CD1c-positive myeloid dendritic cell (primary cell): ENCODE data around the gene AZU1.
A peak's percentile ranks its signal among the peaks of the same experiment; 100 is the strongest.
"Not testable (repeated sequence)": the region's sequence is repeated elsewhere in the genome, so short reads cannot be mapped to it uniquely, and the experiment has no call there.

Source experiments
- DNase-seq: peaks from one replicate; pipeline ENCODE4 v3.0.0-alpha.2; 2016; ENCODE audit errors: extremely low spot score

Gene AZU1

DNA sequence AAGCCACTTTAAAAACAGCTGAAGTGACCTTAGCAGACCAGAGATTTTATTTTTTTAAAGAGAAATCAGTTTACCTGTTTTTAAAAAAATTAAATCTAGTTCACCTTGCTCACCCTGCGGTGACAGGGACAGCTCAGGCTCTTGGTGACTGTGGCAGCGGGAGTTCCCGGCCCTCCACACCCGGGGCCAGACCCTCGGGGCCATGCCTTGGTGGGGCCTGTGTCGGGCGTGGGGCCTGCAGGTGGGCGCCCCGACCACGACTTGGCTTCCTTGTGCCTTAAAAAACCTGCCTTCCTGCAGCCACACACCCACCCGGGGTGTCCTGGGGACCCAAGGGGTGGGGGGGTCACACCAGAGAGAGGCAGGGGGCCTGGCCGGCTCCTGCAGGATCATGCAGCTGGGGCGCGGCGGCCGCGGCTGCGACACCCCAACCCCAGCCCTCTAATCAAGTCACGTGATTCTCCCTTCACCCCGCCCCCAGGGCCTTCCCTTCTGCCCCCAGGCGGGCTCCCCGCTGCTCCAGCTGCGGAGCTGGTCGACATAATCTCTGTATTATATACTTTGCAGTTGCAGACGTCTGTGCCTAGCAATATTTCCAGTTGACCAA is 16.7 kb upstream of the AZU1 start:
- DNase-seq: no peak

DNA sequence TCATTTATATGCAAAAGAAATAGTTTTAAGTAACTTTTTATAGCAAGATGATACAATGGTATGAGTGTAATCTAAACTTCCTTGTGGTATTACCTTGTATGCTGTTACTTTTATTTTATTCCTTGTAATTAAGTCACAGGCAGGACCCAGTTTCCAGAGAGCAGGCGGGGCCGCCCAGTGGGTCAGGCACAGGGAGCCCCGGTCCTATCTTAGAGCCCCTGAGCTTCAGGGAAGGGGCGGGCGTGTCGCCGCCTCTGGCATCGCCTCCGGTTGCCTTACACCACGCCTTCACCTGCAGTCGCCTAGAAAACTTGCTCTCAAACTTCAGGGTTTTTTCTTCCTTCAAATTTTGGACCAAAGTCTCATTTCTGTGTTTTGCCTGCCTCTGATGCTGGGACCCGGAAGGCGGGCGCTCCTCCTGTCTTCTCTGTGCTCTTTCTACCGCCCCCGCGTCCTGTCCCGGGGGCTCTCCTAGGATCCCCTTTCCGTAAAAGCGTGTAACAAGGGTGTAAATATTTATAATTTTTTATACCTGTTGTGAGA is 16.1 kb upstream of the AZU1 start:
- no peak for DNase-seq

DNA sequence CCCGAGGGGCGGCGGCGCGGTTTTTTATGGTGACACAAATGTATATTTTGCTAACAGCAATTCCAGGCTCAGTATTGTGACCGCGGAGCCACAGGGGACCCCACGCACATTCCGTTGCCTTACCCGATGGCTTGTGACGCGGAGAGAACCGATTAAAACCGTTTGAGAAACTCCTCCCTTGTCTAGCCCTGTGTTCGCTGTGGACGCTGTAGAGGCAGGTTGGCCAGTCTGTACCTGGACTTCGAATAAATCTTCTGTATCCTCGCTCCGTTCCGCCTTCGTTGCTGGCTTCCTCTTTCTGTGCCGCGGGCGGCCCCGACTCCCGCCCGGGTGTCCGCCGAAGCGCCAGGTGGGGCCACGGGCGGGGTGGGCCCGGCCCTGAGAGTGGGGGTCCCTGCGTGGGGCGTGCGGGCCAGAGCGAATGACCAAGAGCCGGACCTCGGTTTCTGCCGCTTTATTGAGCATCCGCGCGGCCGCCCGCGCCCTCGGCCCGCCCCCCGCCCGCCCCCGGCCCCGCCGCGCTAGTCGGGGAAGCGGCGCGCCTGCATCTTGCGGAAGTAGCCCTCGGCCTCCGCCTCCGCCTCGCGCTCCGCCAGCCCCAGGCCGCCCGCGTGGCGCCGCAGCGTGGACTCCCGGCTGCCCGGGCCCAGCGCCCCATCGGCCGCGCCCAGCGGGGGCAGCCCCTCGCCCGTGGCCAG is 15.4 kb upstream of the AZU1 start:
- no peak for DNase-seq

DNA sequence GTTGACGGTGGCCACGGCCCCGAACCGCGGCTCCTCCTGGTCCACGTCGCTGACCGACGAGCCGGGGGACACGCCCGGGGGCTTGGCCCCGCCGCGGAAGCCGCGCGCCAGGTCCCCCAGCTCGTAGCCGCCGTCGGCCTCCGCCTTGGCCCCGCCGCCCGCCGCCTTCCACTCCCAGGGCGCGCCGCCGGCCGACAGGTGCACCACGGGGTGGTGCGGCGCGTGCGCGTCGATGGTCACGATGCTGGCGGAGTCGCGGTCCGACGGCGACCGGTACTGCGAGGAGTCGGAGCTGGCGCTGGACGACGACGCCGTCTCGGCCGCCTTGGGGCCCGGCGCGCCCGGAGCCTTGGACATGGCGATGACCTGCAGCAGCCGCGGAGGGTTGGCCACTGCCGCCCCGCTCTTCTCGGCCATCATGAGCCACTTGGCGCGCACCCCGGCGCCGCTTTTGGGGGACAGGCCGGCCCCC is 14.9 kb upstream of the AZU1 start:
- no peak for DNase-seq

DNA sequence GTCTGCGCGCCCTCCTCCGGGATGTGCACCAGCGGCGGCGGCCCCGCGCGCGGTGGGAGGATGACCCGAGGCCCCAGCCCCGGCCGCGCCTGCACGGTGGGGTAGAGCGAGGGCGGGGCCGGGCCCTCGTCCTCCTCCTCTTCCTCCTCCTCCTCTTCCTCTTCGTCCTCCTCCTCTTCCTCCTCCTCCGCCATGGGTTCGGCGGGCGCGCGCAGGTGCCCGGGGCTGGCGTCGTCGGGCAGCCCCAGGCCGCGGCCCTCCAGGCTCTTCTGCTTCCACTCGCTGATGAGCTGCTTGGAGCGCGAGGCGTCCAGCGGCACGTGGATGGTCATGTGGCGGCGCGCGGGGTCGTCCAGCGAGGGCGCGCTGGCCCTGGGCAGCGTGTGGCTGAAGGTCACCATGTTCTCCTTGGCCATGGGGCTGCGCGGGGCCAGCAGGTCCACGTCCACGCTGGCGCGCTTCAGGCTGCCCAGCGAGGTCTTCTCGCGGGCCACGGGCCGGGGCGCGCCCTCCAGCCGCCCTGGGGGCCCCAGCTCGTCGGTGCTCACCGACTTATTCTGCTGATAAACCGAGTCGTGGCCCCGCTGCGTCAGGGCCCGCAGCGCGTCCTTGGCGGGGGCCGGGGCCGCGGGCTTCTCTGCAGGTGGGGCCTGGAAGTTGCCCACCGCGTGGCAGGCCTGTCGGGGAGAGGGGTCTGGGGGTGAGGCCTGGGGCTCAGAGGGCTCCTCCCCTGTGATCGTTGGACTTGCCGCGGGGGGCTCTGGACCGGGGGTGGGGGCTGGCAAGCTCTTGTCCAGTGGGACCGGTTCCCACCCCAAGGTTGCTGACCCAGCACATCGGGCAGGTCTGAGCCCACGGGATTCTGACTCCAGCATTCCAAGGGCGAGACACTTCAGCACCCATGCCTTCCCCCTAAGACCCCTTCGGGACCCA is 14.2 kb upstream of the AZU1 start:
- DNase-seq: no peak

DNA sequence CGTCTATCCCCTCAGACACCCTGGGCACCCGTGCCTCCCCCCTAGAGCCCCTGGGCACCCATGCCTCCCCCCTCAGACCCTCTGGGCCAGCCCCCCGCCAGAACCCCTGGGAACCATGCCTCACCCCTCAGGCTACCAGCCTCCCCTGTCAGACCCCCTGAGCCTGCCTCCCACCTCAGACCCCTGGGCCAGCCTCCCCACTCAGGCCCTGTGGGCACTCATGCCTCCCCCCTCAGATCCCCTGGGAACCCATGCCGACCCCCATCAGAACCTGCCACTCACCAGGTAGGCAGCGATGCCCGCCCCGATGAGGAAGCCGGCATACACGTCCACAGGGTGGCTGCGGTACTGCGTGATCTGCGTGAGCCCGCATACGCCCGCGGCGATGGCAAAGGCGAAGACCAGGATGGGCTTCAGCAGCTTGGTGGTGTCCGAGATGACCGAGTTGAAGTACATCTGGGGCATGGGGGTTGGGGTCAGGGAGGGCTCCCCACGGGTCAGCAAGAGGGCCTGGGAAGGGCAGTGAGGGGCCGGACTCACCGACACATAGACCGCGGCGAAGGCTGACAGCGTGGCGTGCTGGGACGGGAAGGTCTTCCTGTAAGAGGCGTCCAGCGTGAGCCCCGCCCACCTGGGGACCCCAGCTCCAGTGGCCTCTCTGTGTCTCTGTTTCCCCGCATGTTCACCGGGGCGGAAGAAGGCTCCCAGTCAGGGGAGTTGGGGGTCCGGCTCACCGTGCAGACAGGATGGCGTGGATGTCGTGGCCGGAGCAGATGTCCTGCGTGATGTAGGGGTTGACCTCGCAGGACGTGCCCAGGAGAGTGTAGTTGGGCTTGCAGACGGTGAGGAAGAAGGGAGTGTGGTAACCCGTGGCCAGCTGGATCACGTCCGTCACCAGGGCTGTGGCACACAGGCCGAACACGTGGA is 13.2 kb upstream of the AZU1 start:
- no peak for DNase-seq

DNA sequence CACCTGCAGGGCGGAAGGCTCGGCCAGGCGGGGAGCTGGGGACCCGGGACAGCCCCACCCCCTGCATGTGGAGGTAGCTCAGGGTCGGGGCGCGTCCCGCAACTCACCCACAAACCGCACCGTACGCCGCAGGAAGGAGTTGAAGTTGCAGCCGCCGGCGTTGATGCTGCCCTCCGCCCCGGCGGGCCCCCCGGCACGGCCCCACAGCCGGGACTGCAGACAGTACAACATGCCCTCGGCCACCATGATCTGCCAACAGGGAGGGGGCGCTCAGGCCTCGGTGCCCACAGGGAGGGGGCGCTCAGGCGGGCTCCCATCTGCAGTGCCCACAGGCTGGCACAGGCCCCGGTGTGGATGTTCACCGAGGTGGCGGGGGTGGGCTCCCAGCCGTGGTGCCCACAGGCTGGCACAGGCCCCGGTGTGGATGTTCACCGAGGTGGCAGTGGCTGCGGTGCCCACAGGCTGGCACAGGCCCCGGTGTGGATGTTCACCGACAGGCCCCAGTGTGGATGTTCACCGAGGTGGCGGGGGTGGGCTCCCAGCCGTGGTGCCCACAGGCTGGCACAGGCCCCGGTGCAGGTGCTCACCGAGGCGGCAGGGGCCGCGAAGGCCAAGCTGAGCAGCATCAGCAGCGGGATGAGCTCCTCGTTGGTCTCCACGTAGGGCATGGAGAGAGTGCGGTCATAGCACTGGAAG is 12.4 kb upstream of the AZU1 start:
- DNase-seq: no peak

DNA sequence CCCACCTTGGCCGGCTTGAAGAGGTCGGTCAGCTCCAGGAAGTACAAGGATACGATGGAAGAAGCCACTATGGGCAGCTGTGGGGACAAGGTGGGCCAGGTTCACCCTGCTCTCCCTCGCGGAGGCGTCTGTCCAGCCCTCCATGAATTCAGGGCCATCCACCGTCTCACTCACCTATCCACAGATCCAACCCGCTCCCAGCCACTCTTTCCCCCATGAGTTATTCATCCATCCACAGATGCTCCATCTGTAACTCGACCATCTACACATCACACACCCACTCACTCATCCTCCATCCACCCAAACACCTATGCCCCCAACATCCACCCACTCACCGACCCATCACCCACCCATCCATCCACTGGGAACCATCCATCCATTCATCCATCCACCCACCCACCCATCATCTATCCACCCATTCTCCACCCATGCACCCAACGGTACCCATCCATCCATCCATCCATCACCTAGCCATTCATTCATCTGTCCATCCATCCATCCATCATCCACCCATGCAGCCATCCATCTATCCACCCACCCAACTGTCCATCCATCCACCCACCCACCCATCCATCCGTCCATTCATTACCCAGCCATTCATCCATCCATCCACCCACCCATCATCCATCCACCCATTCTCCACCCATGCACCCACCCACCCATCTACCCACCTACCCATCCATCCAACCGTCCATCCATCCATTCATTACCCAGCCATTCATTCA is 11.7 kb upstream of the AZU1 start:
- no peak for DNase-seq

DNA sequence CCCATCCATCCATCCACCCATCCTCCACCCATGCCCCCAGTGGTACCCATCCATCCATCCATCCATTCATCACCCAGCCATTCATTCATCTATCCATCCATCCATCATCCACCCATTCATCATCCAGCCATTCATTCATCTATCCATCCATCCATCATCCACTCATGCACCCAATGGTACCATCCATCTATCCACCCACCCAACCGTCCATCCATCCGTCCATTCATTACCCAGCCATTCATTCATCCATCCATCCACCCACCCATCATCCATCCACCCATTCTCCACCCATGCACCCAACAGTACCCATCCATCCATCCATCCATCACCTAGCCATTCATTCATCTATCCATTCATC is 11.2 kb upstream of the AZU1 start:
- DNase-seq: no peak

DNA sequence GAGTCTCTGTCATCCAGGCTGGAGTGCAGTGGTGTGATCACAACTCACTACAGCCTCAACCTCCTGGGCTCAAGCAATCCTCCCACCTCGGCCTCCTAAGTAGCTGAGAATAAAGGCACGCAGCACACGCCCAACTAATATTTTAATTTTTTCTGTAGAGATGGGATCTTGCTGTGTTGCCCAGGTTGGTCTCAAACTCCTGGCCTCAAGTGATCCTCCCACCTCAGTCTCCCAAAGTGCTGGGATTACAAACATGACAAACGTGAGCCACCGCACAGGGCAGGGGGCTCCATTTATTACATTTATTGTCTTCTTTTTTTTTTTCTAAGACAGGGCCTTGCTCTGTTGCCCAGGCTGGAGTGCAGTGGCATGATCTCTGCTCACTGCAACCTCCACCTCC is 7.4 kb upstream of the AZU1 start:
- not testable (repeated sequence) for DNase-seq

DNA sequence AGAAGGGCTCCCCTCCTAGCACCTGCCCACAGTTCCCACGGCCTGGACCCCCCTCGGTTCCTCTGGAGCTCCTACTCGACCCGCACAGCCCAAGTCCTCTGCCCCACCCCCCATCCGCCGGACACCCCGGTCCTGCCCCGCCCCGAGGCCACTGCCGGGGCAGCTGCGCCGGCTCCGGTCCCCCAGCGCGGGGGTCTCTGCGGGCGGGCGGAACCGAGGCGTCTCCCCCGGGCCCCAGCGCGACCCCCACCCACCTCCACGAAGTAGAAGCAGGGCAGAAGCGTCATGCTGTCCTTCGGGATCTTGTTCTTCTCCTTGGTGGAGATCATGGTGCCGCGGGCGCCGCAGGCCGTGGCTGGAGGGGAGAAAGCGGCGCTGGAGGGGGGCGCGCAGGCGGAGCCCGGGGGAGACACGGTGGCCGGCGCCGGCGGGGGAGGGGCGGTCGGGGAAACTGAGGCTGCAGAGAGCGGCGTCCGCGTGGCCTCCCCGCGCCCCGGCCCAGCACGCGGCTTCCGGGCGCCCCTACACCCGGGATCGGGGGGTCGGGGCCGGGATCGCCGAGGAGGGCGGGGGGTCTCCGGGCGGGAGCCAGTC is 6.3 kb upstream of the AZU1 start:
- no peak for DNase-seq

DNA sequence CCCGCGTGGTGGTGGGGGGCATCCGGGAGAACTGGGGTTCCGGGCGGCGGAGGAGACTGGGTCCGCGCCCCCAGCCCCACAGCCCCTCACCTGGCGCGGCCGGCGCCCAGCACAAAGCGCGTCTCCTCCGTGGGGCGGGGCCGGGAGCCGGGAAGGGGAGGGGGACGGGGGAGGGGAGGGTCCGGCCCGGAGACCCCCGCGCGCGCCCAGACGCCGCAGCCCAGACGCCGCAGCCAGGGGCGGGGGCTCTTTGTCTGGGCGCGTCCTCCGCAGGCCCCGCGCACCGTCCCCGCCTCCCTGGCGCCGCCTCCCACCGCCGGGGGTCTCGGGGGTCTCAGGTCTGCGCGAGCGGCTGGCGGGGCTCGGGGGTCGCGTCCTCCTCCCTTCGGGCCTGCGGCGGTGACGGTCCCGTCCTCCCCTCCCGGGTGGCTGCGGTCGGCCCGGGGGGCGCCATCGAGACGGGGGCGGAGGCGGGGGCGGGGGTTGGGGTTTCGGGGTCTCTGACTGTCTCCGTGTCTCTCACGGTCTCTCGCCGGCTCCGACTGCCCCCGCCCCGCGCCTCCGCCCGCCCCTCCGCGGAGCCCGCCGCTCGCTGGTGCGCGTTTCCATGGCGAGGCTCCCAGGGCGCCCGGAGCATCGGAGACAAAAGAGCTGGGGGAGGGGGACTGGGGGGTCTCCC is 5.7 kb upstream of the AZU1 start, which contains the start of gene PLPPR3:
Gene PLPPR3, minus strand, starts transcription at position 131 of the 679 bp plus-strand sequence. CDS start 396 bp downstream, outside the sequence.
- DNase-seq: no peak

DNA sequence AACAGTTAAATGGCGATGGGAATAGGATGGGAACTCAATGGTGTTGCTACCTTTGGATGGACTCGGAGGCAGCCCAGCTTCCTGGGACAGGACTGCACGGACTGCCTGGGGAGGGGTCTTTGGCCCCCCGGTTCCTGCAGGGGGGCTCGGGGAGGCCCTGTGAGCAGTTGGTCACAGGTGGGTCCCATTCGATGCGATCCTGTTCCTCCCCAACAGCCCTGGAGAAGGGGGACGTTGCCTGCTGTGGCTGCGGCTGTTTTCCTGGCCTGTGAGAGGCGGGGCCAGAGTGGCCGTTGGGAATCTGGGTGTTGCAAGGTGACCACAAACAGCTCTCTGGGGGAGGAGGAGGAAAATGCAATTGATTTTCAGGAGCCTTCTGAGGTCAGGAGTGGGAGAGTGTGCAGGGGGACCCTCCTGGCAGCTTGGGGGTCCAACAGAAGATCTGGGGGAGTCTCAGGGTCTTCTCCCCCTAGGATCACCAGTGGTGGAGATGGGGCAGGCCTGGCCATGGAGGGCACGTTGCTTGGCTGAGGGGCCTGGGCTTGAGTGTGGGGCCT is 4.0 kb upstream of the AZU1 start:
- DNase-seq: no peak

DNA sequence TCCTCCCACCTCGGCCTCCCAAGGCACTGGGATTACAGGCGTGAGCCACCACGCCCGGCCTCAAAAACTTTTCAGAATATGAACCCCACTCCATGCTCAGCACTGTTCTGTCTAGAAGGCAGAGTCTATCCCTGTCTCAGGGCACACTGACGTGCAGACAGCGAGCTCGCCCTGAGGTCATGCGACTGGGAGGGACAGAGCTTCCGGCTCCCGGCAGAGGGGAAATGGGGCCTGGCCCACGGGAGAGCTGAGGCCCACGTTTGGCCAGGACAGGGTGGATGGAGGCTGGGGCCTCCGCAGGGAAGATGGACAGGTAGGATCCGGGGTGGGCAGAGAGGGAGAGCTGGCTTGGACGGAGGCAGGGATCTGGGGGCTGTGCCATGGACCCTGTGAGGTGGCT is 2.8 kb upstream of the AZU1 start:
- DNase-seq: peak; percentile 64

DNA sequence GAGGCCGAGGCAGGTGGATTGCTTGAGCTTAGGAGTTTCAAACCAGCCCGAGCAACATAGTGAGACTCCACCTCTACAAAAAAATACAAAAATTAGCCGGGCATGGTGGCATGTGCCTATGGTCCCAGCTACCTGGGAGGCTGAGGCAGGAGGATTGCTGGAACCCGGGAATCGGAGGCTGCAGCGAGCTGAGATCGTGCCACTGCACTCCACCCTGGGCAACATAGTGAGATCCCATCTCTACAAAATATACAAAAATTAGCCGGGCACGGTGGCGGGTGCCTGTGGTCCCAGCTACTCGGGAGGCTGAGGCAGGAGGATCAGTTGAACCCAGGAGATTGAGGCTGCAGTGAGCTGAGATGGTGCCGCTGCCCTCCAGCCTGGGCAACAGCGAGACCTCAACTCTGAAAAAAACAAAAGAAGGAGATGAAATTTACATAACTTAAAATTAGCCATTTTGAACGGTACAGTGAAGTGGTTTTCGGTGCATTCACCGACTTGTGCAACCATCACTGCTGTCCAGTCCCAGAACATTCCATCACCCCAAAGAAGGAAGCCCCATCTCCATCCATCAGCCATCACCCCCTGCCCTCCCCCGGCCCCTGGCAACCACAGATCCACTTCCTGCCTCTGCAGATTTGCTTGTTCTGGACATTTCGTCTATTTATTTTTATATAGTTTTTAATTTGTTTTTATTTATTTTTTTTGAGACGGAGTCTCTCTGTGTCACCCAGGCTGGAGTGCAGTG is 1.6 kb upstream of the AZU1 start:
- DNase-seq: no peak

DNA sequence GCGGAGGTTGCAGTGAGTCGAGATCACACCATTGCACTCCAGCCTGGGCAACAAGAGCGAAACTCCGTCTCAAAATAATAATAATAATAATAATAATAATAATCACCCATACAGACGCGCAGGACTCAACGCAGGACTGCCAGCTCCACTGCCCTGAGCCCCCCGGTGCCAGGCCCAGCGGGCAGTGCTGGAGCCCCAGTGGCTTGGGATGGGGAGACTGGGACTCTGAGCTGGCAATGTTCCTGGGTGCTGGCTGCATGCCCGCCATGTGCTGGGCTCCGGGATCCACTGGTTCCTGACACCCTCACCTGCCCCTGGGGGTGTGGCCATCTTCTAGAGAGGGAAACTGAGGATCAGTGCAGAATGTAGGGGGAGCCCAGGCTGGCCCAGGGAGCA is 325 bp upstream of the AZU1 start:
- no peak for DNase-seq

DNA sequence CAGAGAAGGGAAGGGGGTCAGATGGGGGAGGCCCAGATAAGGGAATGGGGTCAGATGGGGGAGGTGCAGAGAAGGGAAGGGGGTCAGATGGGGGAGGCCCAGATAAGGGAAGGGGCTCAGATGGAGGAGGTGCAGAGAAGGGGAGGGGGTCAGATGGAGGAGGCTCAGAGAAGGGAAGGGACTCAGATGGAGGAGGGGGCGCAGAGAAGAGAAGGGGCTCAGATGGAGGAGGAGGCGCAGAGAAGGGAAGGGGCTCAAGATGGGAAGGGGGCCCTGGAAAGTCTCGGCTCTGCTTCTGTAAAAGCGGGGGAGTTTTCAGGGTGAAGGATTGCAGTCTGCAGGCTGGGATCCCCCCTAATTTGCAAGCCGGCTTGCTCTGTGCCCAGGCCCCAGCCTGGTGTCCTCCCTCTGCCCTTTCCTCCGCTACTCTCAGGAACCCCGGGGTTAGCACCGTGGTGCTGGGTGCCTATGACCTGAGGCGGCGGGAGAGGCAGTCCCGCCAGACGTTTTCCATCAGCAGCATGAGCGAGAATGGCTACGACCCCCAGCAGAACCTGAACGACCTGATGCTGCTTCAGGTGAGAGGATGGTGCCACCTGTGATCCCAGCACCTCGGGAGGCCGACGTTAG is 1.6 kb downstream of the AZU1 start:
- DNase-seq: no peak
